ENCODE measurements around the gene TBL1XR1.

Gene TBL1XR1

GRCh38 chr3:177053107-177053506 is 144.2 kb downstream of the TBL1XR1 start:
- Histone ChIP-seq H3F3A (ENCODE audit: insufficient read depth, low read length) (no peaks in the 10 kb centered on the region), H3K9me3 (ENCODE audit: low read length) (no peaks in the 10 kb centered on the region), H2AFZ (ENCODE audit: low read length) (no peak overlapping the region), H3K4me3 (ENCODE audit: low read depth, low read length, poor library complexity, severe bottlenecking) (no peak overlapping the region), H3K4me1 (ENCODE audit: insufficient read depth, low read length, severe bottlenecking) (peaks cover 53% of the 10 kb centered on the region), H3K9me2 (ENCODE audit: low read depth, low read length) (no peaks in the 10 kb centered on the region), H3K27ac (ENCODE audit: low read depth, low read length, poor library complexity, severe bottlenecking) (peak overlapping the region; percentile 74), H3K9ac (ENCODE audit: low read length) (no peak overlapping the region), H3K4me2 (ENCODE audit: low read length) (no peak overlapping the region), H3K36me3 (ENCODE audit: insufficient read depth, low read length) (peaks cover 52% of the 10 kb centered on the region), H4K20me1 (ENCODE audit: insufficient read depth, low read length) (no peaks in the 10 kb centered on the region), H3K27me3 (ENCODE audit: insufficient read depth, low read length) (no peaks in the 10 kb centered on the region), H3K79me2 (ENCODE audit: insufficient read depth, low read length) (peaks cover 53% of the 10 kb centered on the region)
- no peak for TF ChIP-seq CTCF (IDR thresholded peaks at IDR 0.05; ENCODE audit: low read length)
- TF ChIP-seq EZH2 (IDR thresholded peaks at IDR 0.05; ENCODE audit: borderline replicate concordance, low read length), result no peak

GRCh38 chr3:177051411-177051810 is 145.9 kb downstream of the TBL1XR1 start:
- H3K4me1 ChIP-seq (ENCODE audit: insufficient read depth, low read length, severe bottlenecking), result peaks cover 36% of the 10 kb centered on the region
- H2AFZ ChIP-seq (ENCODE audit: low read length), result no peak overlapping the region
- H3K9me3 ChIP-seq (ENCODE audit: low read length), result no peaks in the 10 kb centered on the region
- H3K4me2 ChIP-seq (ENCODE audit: low read length), result peak overlapping the region; percentile 7; the same call in 1 of the 2 replicates
- peak overlapping the region; percentile 74 for H3K27ac ChIP-seq (ENCODE audit: low read depth, low read length, poor library complexity, severe bottlenecking)
- no peaks in the 10 kb centered on the region for H4K20me1 ChIP-seq (ENCODE audit: insufficient read depth, low read length)
- no peaks in the 10 kb centered on the region for H3K27me3 ChIP-seq (ENCODE audit: insufficient read depth, low read length)
- peaks cover 36% of the 10 kb centered on the region for H3K79me2 ChIP-seq (ENCODE audit: insufficient read depth, low read length)
- peak overlapping the region; percentile 4; the same call in 1 of the 2 replicates for H3K9ac ChIP-seq (ENCODE audit: low read length)
- peaks cover 69% of the 10 kb centered on the region for H3K36me3 ChIP-seq (ENCODE audit: insufficient read depth, low read length)
- TF ChIP-seq EZH2 (IDR thresholded peaks at IDR 0.05; ENCODE audit: borderline replicate concordance, low read length) (no peak), CTCF (IDR thresholded peaks at IDR 0.05; ENCODE audit: low read length) (no peak)
- H3F3A ChIP-seq (ENCODE audit: insufficient read depth, low read length), result no peaks in the 10 kb centered on the region
- no peak overlapping the region for H3K4me3 ChIP-seq (ENCODE audit: low read depth, low read length, poor library complexity, severe bottlenecking)
- H3K9me2 ChIP-seq (ENCODE audit: low read depth, low read length), result no peaks in the 10 kb centered on the region

- Histone ChIP-seq H4K20me1 (ENCODE audit: insufficient read depth, low read length) (no peaks in the 10 kb centered on the region), H3K36me3 (ENCODE audit: insufficient read depth, low read length) (peaks cover 76% of the 10 kb centered on the region), H2AFZ (ENCODE audit: low read length) (no peak overlapping the region), H3K9me2 (ENCODE audit: low read depth, low read length) (no peaks in the 10 kb centered on the region), H3K4me1 (ENCODE audit: insufficient read depth, low read length, severe bottlenecking) (peaks cover 29% of the 10 kb centered on the region), H3K9me3 (ENCODE audit: low read length) (no peaks in the 10 kb centered on the region), H3K9ac (ENCODE audit: low read length) (no peak overlapping the region), H3K4me3 (ENCODE audit: low read depth, low read length, poor library complexity, severe bottlenecking) (no peak overlapping the region), H3K4me2 (ENCODE audit: low read length) (no peak overlapping the region), H3F3A (ENCODE audit: insufficient read depth, low read length) (no peaks in the 10 kb centered on the region), H3K79me2 (ENCODE audit: insufficient read depth, low read length) (peaks cover 28% of the 10 kb centered on the region), H3K27me3 (ENCODE audit: insufficient read depth, low read length) (no peaks in the 10 kb centered on the region), H3K27ac (ENCODE audit: low read depth, low read length, poor library complexity, severe bottlenecking) (peak overlapping the region; percentile 74)
- TF ChIP-seq CTCF (IDR thresholded peaks at IDR 0.05; ENCODE audit: low read length), result peak; percentile 73
- no peak for TF ChIP-seq EZH2 (IDR thresholded peaks at IDR 0.05; ENCODE audit: borderline replicate concordance, low read length)
These were observed 146.6 kb downstream of the TBL1XR1 start for GRCh38 chr3:177050501-177051237.

Measured in OCI-LY1 (cell line).